NCI-H1417 (cell line): Measurements from ENCODE around the gene ARHGAP8.

Experiments used
- DNase-seq, 3 experiments: peaks; one replicate each; lab custom pipeline; 2025; lab: John Stamatoyannopoulos, UW

The ARHGAP8 gene

DNA sequence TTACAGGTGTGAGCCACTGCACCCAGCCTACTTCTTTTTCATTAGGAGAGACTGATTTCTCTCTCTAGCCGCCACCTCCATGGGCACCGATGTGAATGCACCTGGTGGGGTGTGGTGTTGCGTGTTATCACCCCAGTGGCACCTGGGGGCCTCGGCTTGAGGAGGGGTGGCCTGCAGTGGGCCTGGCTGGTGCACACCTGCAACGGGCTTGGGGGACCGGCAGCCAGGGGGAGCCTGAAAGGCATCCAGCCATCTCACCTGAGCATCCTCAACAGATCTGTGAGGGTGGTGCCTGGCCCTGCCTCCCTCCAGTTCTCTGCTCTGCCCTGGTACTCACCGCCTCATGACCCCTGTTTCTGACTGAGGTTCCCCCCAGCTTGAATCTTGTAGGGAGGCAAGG, 108.9 kb downstream of the ARHGAP8 start:
- DNase-seq, result no peak

DNA sequence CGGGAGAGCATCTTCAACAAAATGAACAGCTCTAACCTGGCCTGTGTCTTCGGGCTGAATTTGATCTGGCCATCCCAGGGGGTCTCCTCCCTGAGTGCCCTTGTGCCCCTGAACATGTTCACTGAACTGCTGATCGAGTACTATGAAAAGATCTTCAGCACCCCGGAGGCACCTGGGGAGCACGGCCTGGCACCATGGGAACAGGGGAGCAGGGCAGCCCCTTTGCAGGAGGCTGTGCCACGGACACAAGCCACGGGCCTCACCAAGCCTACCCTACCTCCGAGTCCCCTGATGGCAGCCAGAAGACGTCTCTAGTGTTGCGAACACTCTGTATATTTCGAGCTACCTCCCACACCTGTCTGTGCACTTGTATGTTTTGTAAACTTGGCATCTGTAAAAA, 109.9 kb downstream of the ARHGAP8 start:
- DNase-seq, result no peak

DNA sequence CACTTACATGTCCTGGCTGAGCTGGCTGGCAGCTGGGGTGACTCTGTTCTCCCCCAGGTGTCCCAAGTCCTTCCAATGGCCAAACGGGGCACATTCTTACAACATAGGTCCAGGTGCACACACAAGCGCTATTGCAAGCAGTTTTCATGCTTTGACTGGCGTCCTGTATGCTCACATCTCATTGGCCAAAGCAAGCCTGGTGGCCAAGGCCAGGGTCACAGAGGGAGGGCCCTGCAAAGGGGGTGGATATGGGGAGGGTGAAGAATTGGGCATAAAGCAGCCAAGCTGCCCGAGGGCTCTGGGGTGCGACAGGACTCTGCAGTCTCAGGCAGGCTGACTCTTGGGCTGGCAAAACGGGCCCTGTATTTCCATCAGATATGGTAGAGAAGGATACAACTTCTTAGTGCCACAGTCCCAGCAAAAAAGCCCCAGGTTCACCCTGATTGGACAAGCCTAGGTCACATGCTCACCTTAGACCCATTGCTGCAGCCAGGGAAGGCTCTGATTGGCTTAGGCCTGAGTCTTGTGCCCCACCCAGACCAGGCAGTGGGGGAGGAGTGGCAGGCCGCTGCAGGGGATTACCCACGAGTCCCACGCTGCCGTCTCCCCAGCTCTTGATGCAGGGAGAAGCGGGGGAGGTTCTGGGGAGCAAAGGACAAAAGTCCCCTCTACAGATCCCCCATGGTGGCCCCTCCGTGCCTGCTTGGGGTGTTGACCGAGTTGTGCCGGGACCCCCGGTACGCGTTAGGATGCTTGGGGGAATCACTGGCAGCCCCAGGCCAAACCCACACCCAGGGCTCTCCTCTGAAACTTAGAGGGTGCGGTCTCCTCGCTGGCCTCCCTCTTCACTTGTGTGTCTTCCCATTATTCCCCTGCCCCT, 110.8 kb downstream of the ARHGAP8 start:
- DNase-seq, result no peak

DNA sequence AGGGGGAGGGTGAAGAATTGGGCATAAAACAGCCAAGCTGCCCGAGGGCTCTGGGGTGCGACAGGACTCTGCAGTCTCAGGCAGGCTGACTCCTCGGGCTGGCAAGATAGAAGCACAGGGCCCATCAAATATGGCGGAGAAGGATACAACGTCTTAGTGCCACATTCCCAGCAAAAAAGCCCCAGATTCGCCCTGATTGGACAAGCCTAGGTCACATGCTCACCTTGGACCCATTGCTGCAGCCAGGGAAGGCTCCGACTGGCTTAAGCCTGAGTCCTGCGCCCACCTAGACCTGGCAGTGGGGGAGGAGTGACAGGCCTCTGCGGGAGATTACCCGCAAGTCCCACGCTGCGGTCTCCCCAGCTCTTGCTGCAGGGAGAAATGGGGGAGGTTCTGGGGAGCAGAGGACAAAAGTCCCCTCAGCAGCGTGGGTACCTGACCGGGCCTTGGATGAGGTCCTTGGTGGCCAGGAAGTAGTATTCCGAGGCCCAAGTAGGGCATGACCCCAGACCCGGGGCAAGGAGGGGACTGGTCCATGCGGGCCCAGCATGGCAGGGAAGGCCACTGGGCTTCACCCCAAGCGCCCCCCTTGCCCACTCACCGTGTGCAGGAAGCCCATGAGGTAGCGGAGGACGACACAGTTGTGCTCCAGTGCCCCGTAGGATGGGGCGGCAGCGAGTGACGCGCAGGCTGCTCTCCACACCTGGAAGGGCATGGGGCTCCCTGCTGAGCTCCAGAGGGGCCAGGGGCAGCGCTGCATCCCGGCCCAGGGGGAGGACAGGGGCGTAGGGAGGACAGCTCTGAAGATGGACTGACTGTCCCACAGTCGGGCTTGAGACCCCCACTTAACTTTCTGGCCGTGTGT, 113.0 kb downstream of the ARHGAP8 start:
- DNase-seq, result no peak

DNA sequence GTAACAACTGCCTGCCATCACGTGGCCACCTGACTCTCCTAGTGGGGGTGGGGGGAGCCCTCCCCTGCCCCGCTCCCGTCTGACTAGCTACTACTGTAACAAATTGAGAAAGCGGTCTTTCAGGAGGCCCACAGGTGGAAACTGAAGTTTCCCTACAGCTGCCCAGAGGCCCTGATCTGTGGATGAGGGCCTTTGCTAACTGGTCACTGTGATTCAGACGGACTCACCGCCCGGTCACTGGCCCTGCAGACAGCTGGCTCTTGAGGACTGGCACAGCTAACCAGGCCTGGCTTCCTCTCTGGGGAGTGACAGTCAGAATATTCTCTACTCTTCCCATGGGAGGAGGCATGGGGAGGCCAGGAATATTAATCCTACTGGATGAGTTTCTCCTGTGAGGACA, 116.8 kb downstream of the ARHGAP8 start:
- no peak for DNase-seq

DNA sequence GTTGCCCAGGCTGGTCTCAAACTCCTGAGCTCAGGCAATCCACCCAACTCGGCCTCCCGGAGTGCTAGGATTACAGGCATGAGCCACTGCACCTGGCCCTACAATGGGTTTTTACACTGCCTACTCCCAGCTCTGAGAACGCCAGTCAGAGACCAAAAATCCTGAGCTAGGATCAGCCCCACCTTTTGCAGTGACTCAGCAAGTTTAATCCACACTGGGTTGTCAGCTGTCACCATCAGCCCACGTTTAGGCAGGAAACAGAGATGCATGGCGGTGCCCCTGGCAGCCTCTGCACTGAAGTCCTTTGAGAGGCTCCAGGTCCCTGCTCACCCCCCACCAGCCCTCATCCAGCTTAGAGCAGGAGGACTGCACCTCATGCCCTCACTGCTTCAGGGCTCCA, 117.6 kb downstream of the ARHGAP8 start:
- peak in 1 of 3 experiments; percentile 6 for DNase-seq

DNA sequence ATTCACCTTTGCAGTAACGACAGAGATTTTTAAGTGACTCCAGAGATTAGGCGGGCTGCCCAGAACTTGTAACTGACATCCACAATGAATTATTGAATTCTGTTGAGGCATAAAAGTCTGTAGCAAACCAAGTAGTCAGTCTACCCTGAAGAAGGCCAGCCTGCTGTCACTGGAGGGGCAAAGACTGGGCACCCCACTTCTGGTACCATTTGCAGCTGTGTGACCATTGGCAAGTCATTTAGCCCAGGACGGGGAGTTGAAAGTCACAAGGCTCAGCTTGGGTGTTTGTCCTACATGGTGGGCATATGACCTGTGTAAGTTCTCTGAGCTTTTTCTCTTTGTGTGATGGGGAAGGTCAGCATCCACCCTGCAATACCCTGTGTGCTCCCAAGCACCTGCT, 119.4 kb downstream of the ARHGAP8 start:
- no peak for DNase-seq

DNA sequence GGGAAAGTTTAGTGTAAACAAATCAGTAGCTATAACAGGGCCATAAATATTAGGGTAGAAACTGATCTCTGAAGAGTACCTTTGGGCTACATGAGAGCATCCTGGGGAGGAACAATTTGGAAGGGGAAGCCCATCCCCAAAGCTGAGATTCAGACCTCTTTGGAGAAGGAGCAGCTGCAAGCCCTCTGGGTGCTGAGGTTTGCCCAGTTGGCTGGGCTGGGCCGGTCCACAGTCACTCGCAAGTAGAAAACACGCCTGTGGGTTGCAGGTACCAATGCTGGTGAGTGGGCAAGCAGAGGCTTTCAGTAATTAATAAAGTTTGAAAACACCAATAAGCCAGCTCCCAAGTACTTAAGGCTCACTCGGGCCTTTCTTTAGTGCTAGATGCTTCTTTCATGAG, 124.5 kb downstream of the ARHGAP8 start:
- DNase-seq, result no peak

DNA sequence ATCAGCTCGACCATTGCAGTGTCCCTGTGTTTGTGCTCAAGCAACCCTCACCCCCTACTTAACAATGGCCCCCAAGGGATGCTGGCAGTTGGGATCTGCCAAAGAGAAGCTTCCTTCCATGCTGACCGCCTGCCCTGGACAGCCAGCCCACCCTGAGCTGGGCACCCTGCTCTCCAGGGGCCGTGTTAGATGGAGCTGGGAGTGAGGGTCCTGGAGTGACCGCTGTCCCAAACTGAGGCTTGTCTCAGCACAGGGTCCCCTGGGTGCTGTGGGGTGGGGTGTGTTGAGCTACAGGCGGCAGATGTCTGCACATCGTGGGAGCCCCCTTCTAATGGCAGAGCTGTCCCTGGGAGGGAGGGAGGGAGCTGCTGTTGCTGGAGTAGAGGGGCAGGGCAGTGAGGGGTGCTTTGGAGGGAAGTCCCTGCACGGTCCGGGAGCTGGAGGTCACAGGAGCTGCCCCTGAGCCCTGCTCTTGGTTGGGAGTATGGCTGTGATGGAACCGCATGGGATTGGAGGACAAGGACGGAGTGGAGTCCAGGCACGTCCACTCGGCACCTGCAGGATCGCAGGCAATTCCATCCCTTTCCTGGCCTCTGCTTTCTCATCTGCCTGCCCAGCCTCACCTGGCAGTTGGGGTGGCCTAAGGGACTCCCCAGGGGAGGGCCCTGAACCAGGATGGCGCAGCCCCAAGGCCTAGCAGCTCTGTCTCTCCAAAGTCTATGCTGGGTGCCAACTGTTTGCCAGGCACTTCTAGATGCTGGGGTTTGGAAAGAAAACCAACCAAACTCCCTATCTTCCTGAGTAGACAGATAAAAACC, 126.3 kb downstream of the ARHGAP8 start:
- no peak for DNase-seq

DNA sequence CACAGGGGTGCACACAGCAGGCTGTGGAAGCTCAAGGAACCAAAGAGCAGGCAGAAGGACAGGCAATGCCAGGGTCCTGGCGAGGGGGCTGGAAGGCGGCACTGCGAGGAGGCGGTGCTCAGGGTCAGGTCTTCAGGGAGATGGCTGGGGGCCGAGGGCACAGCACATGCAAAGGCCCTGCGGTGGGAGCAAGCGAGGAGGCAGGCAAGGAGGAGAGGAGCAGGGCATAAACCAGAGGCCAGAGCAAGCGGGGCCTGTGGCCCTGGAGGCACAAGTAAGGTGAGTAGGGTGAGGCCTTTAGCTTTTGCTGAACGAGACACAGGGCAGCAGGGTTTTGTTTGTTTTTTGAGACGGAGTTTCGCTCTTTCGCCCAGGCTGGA, 126.9 kb downstream of the ARHGAP8 start:
- DNase-seq, result no peak

DNA sequence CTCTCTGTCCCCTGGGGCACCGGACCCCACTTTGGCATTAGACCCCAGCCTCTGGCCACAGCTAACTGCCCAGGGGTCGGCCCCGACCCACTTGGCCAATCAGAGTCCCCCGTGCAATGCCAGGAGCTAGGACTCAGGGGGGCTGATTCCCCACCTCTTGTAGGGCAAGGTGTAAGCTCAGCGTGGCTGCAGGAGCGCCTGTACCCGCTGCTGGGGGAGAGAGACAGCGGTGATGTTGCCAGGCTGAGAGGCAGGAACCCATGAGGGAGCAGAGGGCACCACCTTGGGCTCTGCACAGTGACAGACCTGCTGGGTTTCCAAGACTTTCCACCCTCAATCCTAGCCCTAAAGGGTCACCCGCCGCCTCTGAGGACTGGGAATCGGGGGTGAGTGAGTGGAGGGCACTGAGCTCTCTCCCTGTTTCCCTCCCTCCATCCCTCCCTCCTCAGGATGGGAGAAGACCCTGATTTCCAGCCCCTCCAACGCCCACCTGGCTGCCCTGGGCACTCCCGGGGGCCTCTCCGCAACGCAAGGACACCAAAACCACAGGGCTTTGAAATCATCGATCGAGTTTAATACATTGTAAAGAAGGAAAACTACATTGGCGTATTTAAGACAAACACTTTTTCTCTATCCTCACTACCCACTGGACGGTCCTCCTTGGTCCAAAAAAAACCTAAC, 128.4 kb downstream of the ARHGAP8 start:
- DNase-seq, result no peak

DNA sequence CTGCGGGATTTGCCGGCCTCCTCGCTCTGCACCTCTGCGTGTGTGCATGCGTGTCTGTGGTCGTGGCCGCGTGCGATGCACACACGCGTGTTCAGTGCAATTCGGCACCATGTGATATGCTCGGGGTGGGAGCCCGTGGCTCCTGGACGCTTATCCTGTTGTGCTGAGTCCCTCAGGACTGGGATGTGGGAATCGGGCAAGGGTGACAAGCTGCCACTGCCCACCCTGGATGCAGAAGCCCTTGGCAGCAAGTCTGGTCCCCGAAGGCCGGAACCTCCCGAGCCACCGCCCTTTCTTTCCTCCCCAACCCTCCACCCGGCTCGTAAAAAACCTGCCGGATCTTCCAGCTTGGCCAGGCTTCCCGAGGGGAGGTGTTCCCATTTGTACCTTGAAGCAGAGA, 129.2 kb downstream of the ARHGAP8 start:
- DNase-seq, result no peak

DNA sequence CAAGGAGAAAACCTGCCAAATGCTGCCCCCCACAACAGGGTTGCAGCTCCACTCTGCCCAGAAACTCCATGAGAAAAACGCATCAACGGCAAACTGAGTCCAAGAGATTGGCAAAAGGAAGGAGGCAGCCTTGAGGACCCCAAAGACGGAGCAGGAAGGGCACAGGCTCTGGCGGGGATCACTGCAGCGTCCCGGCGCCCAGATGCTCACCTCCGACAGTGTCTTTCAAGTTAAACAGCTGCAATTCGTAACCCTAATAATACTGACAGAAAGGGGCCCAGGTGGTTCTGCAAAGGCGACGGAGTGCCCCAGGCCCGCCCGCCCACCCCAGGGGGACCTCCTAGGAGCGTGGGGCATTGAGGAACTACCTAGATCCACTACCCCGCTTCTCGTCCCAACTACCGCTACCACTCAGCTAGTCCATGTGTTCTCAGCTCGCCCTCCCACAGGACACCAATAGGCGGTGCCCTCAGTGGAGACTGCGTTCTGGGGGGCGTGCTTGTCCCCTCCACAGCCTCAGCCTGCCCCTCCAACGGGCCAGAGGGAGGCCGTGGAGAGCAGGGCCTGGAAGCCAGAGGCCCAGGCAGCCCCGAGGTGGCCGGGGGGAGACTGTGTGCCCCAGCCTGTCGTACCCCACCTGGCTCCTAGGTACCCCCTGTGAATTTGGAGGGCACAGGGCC, 130.0 kb downstream of the ARHGAP8 start:
- no peak for DNase-seq

DNA sequence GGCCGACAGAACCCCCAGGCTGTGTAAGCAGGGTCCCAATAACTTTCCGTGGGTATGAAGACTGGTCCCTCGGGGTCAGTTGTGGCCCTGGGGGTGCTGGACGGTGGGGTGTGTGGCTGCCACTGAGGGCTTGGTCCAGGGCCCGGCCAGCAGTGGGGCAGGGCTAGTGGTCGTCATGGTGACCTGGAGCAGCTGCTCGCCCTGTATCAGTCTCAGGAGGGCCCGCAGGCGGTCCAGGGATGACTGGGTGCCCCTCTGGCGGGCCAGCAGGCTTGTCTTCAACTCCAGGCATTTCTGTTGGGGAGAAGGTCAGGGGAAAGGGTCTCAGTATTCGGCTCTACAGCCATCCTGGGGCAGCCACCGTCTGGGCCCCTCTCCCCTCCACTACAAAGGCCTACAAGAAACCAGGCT, 130.6 kb downstream of the ARHGAP8 start:
- no peak for DNase-seq

DNA sequence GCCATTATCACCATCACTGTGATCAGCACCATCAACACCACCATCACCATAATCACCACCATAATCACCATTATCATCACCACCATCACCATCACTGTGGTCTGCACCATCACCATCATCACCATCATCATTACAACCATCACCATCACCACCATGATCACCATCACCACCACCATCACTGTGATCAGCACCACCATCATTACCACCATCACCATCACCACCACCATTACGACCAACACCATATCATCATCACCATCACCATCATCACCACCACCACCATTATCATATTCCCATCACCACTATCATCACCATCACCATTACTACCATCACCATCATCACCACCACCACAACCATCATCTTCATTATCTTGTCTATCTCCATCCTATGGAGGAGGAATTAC, 132.2 kb downstream of the ARHGAP8 start:
- no peak for DNase-seq

DNA sequence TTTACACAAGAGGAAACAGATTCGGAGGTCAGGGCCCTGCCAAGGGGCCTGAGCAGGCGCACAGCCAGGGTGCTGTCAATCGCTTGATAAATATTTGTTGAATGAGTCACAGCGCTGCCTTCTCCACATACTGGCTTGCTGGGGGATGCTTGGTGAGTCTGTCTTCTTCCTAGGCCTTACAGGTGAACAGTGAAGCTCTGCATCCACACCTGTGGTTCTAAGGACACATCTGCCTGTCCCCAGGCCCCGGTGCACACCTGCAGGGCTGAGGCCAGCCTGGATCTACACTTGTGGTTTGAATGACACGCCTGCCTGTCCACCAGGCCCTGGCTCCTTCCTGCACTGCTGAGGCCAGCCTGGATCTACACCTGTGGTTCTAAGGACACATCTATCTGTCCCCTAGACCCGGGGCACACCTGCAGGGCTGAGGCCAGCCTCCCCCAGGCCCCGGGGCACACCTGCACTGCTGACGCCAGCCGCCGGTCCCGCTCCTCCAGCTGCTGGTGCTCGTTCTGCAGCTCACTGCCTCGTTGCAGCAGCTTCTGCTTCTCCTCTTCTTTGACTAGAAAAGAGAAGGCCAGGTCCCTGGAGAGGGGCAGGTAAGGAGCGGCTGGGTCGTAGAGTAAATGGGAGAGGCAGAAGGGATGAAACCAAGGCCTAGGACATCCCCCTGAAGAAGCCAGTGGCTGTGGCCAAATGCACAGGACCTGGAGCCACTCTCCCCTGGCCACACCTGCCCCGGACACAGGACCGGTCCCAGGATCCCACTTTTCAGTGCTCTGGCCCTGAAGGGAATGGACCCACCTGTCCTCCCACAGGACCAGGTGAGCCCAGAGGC, 132.8 kb downstream of the ARHGAP8 start:
- DNase-seq, result peak in 2 of 3 experiments; percentile 2 to 21

DNA sequence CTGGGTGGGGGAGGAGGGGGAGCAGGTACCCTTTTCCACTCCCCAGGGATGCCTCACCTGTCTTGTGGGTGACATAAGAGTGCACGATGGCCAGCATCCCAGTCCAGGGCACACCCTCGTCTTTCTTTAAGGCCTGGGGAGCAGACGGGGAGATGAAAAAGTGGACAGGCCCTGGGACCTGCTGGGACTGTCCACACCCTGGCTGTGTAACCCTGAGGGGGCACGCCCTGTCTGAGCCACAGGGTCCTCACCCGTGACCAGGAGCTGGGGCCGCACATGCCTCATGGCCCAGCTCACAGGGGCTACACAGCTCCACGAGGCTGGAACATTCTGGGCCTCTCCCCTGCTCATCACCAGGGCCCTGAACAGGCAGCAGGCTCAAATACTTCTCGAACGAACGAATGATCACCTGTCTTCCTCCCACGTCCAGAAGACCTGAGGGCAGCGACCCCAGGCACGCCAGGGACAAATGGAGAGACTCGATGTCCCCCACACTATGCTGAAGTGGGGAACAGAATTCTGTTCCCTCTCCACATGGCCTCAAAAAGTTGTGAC, 133.5 kb downstream of the ARHGAP8 start:
- no peak for DNase-seq

DNA sequence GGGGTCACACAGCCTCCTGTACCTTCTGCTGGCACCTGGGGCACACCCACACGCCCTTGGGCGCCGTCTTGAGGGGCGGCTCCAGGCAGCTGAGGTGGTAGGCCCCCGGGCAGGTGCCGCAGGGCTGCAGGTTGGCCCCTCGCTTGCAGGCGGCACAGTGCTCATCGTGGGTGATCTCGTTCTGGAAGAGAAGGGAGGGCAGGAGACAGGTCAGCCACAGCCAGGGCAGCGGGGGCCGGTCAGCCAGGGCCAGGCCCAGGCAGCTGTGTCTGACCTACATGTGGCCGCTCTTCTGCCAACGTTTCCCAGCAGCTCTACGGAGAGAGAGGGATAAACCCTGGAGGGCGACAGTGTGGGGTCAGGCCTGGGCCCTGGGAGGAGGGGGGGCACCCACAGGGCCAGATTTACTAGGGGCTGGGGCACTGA, 135.6 kb downstream of the ARHGAP8 start:
- DNase-seq, result no peak

DNA sequence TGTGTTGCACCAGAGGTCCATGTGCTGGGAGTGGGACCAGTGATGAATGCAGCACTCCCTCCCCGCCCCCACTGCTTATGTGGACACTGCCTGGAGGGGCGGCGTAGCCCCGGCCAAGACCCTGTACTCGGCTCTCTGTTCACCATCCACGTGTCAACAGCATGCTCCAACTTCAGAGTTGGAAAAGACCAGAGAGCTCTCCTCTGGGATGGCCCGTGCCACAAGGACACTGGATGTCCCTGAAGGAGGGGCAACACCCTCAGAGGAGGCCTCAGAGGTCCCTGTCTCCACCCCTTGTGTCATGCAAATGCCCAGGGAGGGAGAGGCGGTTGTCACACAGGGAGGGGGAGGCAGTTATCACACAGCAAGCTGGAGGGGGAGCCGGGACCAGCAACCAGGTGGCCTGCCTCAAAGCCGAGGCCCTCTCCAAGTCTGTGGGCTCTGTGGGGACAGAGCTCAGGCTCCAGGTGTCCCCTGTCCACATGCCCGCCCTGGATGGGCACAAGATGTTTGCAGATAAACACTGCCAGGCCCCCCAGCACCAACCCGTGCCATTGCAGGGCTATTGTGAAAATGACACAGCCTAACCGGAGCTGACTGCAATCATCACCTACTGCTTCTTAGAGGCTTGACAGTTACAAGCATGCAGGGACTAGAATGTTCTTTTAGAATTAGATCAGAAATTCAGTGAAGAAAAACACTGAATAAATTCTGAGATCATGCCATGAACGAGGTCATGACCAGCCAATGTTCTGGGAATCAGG, 136.3 kb downstream of the ARHGAP8 start:
- no peak for DNase-seq
